ENCODE results near the gene OR5H15.

- TF ChIP-seq CTCF (IDR thresholded peaks at IDR 0.05; ENCODE audit: low read length) (no peak), EZH2 (IDR thresholded peaks at IDR 0.05; ENCODE audit: borderline replicate concordance, low read length) (no peak)
Observed at GRCh38 chr3:98209244-98209643, 42.7 kb downstream of the OR5H15 start.
